K562 (cell line): ENCODE results near the gene PPP4R3B. TPM values are rescaled to one million over a fixed set of nuclear protein-coding genes. Genes with fewer than 3 reads are reported as not detected.

Experiments used
- ATAC-seq: fragments of 200-7000 bp; cut with Tn5 transposase; 3 replicates; pipeline ENCODE4 v1.9.1; 2020; ENCODE audit warnings: moderate library complexity
- BruUV-seq: library from RNA; stranded (reverse); fragments of 400-500 nt; replicated peaks from 2 replicates; lab custom pipeline; 2021; lab: Mats Ljungman, UMichigan
- CTCF ChIA-PET: fragments of 300-600 bp; formaldehyde crosslinking; extraction: SDS; loops from one replicate; lab custom pipeline; 2021; ENCODE audit warnings: low intra/inter-chr PET ratio; lab: Yijun Ruan, JAX
- POLR2A ChIA-PET: fragments of 300-600, 350-650 bp; sonication (Branson Sonifier 250); formaldehyde crosslinking; extraction: SDS; loops from one replicate; lab custom pipeline; 2021; ENCODE audit warnings: antibody characterized with exemption, inconsistent platforms; lab: Yijun Ruan, JAX
- DNase-seq, 4 experiments: peaks; one replicate each; pipeline versions ENCODE4 v3.0.0 to v3.0.0-alpha.2; 2011 to 2018; ENCODE audit warnings: low spot score in 3 of 4, mixed read lengths in 3 of 4; ENCODE audit errors: extremely low read depth in 1 of 4
- FAIRE-seq: peaks from 2 replicates; lab custom pipeline; 2011; peaks lifted over from hg19 to GRCh38; lab: Jason Lieb, UNC
- H2AFZ ChIP-seq: 2 replicates; pipeline ENCODE4 v1.6.0; 2011; ENCODE audit warnings: low read depth, low read length, control low read depth, inconsistent platforms
- H3K27ac ChIP-seq: fragments of 200-600 bp; 3 replicates; pipeline ENCODE4 v1.8.0; 2011; ENCODE audit warnings: low read depth, mild to moderate bottlenecking, control low read depth, inconsistent platforms, low read length, moderate library complexity, mixed read lengths; ENCODE audit errors: extremely low read depth
- H3K27me3 ChIP-seq, 2 experiments: fragments of 300-600 bp in 1 of 2; 2 replicates in 1 of 2; 3 replicates in 1 of 2; pipeline versions ENCODE4 v1.6.0 to v1.8.0; 2011; ENCODE audit warnings: inconsistent platforms in 2 of 2, low read length in 2 of 2, mild to moderate bottlenecking in 1 of 2, mixed read lengths in 1 of 2, moderate library complexity in 1 of 2; ENCODE audit not compliant: control insufficient read depth in 2 of 2, insufficient read depth in 2 of 2
- H3K36me3 ChIP-seq: fragments of 300-600 bp; 3 replicates; pipeline ENCODE4 v1.8.0; 2011; ENCODE audit warnings: mild to moderate bottlenecking, low read length, inconsistent platforms; ENCODE audit not compliant: control insufficient read depth, insufficient read depth
- H3K4me1 ChIP-seq, 2 experiments: fragments of 200-600 bp in 1 of 2; replicated peaks in 1 of 2; 2 replicates in 1 of 2; 3 replicates in 1 of 2; pipeline versions ENCODE4 v1.5.1 to v1.8.0; 2011; ENCODE audit warnings: inconsistent platforms in 2 of 2, low read length in 2 of 2, mild to moderate bottlenecking in 1 of 2, mixed read lengths in 1 of 2, moderate library complexity in 1 of 2; ENCODE audit not compliant: control insufficient read depth in 2 of 2, insufficient read depth in 2 of 2
- H3K4me2 ChIP-seq: 2 replicates; pipeline ENCODE4 v1.6.1; 2011; ENCODE audit warnings: low read length, control low read depth, inconsistent platforms, mixed read lengths; ENCODE audit not compliant: insufficient read depth
- H3K4me3 ChIP-seq: fragments of 200-600 bp; sonication (generic), shearing (Covaris generic); 2 replicates; pipeline ENCODE4 v1.5.1; 2016; ENCODE audit warnings: control low read depth, inconsistent platforms
- H3K79me2 ChIP-seq: fragments of 200-600 bp; 3 replicates; pipeline ENCODE4 v1.8.0; 2011; ENCODE audit warnings: low read length, inconsistent platforms; ENCODE audit not compliant: control insufficient read depth, insufficient read depth
- H3K9ac ChIP-seq, 2 experiments: 2 replicates each; pipeline versions ENCODE4 v1.6.0 to v1.6.1; 2011; ENCODE audit warnings: low read depth in 2 of 2, low read length in 2 of 2, control low read depth in 1 of 2, inconsistent platforms in 1 of 2, mild to moderate bottlenecking in 1 of 2, mixed read lengths in 1 of 2; ENCODE audit not compliant: insufficient read depth in 1 of 2
- H3K9me1 ChIP-seq: one replicate; pipeline ENCODE4 v1.6.0; 2011; ENCODE audit warnings: inconsistent platforms, mild to moderate bottlenecking, low read length, moderate library complexity; ENCODE audit not compliant: control insufficient read depth, insufficient read depth
- H3K9me3 ChIP-seq: replicated peaks from 2 replicates; pipeline ENCODE4 v1.5.1; 2011; ENCODE audit warnings: low read depth, low read length, inconsistent platforms; ENCODE audit not compliant: control insufficient read depth, insufficient read depth
- H4K20me1 ChIP-seq: replicated peaks from 2 replicates; pipeline ENCODE4 v1.6.1; 2011; ENCODE audit warnings: low read length, inconsistent platforms, mixed read lengths; ENCODE audit not compliant: control insufficient read depth, insufficient read depth
- XRCC4 ChIP-seq: IDR thresholded peaks from one replicate; pipeline ENCODE4 v1.6.1; 2011; ENCODE audit not compliant: insufficient read depth, insufficient read length; ENCODE audit errors: extremely low read depth
- ZNF121 ChIP-seq: sonication (generic); formaldehyde crosslinking; conservative IDR thresholded peaks from 2 replicates; pipeline ENCODE4 v1.8.0; 2022; ENCODE audit warnings: missing genetic modification reagents
- ZNF239 ChIP-seq: fragments of 250-450 bp; sonication (Bioruptor Pico); IDR thresholded peaks from 2 replicates; pipeline ENCODE4 v1.4.0; 2020; ENCODE audit warnings: mild to moderate bottlenecking
- WGBS: fragments of 100-300 bp; shearing (Covaris generic); methylation state at CpG from one replicate; pipeline ENCODE4 v1.1.6; 2016; ENCODE audit warnings: low coverage, mixed read lengths; ENCODE audit not compliant: insufficient coverage; ENCODE audit errors: missing lambda C conversion rate; 5-methylcytosine and 5-hydroxymethylcytosine counted together
- in situ Hi-C: fragments of 300-500 bp; cut with MboI; formaldehyde crosslinking; loops from 4 replicates; pipeline ENCODE4 v1.15.0; 2018; ENCODE audit warnings: inconsistent platforms, mixed read lengths
- intact Hi-C: fragments of 100-400 bp; cut with micrococcal nuclease; formaldehyde crosslinking; loops from 2 replicates; pipeline ENCODE4 v1.14.2; 2022
- polyA plus RNA-seq, 8 experiments: library from polyadenylated mRNA; depleted of rRNA in 4 of 8; stranded (reverse) in 5 of 8; unstranded in 3 of 8; fragments of >200 nt; fragmentation: Nextera tagmentation in 2 of 8; fragmentation: Illumina TruSeq in 1 of 8; extraction: Ambion mirVana in 2 of 8; extraction: Trizol in 1 of 8; gene quantifications; 2 replicates each; pipeline versions ENCODE4 v1.2.1 to v1.2.3, GENCODE V29; 2011 to 2014; ENCODE audit warnings: inconsistent platforms in 1 of 8, missing spikeins in 1 of 8
- total RNA-seq, 7 experiments: library from RNA; depleted of rRNA in 6 of 7; stranded (reverse); fragments of >200 nt in 6 of 7; fragmentation: Illumina TruSeq in 2 of 7; extraction: Trizol in 2 of 7; gene quantifications; 2 replicates each; pipeline versions ENCODE4 v1.2.1 to v1.2.3, GENCODE V29; 2011 to 2021; ENCODE audit warnings: low replicate concordance in 1 of 7
- TF ChIP-seq, protein P1 (sequence below), 2 experiments: fragments of 450-650 bp; conservative IDR thresholded peaks; 2 replicates each; pipeline ENCODE4 v1.6.1; 2017; ENCODE audit warnings: mild to moderate bottlenecking in 2 of 2, moderate library complexity in 2 of 2

PPP4R3B gene
- total and polyA plus RNA-seq, 9 of the 15 experiments (the other 6 are each of a cell fraction or from before 2014, with no cell fraction given), result 13.2 to 59.2 (median 41.9) TPM

DNA sequence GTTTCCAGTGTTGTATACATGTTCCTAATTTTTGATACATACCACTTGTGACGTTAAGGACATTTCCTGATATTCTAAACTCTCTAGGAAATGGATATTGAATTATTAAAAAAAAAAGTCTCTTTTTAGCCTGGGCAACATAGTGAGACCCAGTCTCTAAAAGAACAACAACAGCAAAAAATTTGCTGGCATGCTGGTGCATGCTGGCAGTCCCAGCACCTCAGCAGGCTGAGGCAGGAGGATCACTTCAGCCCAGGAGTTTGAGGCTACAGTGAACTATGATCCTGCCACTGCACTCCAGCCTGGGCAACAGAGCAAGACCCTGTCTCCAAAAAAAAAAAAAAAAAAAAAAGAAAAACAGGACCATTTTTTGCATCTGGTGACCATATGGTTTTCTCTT is 10.5 kb upstream of the PPP4R3B start:
- H3K79me2 ChIP-seq, result peaks cover 41% of the 10 kb centered on the region; the same call in 2 of the 3 replicates
- intact Hi-C loops, result no loop called here
- POLR2A ChIA-PET, result interaction anchor here (1.2 kb wide), 1 partner anchor 8 kb away, joined by 4 read pairs; no protein-coding TSS in a partner anchor
- DNase-seq, result no peak
- CTCF ChIA-PET, result no interaction called here
- no peak overlapping the region for H3K4me2 ChIP-seq
- no peak overlapping the region for H3K9ac ChIP-seq
- BruUV-seq, result no TSS peak
- peaks cover 4 to 22% of the 10 kb centered on the region in 2 experiments; a peak in 3 of 5 replicates for H3K4me1 ChIP-seq
- in situ Hi-C loops, result no loop called here
- no peak overlapping the region for H3K27ac ChIP-seq
- H2AFZ ChIP-seq, result no peak overlapping the region
- no peak for TF ChIP-seq XRCC4
- TF ChIP-seq, protein P1, sequence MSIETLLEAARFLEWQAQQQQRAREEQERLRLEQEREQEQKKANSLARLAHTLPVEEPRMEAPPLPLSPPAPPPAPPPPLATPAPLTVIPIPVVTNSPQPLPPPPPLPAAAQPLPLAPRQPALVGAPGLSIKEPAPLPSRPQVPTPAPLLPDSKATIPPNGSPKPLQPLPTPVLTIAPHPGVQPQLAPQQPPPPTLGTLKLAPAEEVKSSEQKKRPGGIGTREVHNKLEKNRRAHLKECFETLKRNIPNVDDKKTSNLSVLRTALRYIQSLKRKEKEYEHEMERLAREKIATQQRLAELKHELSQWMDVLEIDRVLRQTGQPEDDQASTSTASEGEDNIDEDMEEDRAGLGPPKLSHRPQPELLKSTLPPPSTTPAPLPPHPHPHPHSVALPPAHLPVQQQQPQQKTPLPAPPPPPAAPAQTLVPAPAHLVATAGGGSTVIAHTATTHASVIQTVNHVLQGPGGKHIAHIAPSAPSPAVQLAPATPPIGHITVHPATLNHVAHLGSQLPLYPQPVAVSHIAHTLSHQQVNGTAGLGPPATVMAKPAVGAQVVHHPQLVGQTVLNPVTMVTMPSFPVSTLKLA (conservative IDR thresholded peaks at IDR 0.05), result no peak
- TF ChIP-seq ZNF239 (CRISPR knock-in tag), result no peak
- peak; percentile 99 for TF ChIP-seq ZNF121 (CRISPR knock-in tag)
- TF ChIP-seq, all 486 proteins: peak for 1
- FAIRE-seq (no peak), ATAC-seq (no peak)
- WGBS, result 87% methylated on average over 1 of the region's 1 CpG
- Histone ChIP-seq H3K4me3 (no peak overlapping the region), H3K9me3 (no peaks in the 10 kb centered on the region), H4K20me1 (no peaks in the 10 kb centered on the region; the same call in 1 of the 2 replicates), H3K9me1 (peaks cover 4% of the 10 kb centered on the region), H3K36me3 (peaks cover 43% of the 10 kb centered on the region; the same call in 1 of the 3 replicates), H3K27me3 (no peaks in the 10 kb centered on the region)
